WTC11 (cell line): ENCODE measurements around the gene PTPN12. TPM values are rescaled to one million over a fixed set of nuclear protein-coding genes. Genes with fewer than 3 reads are reported as not detected.
"Not testable (repeated sequence)": the region's sequence is repeated elsewhere in the genome, so short reads cannot be mapped to it uniquely, and the experiment has no call there.

Experiments used
- ATAC-seq: fragments of 200-7000 bp; cut with Tn5 transposase; 2 replicates; pipeline ENCODE4 v1.10.0; 2021; ENCODE audit warnings: mild to moderate bottlenecking, moderate library complexity
- CTCF ChIA-PET: fragments of 300-600 bp; sonication (Branson Sonifier 250); formaldehyde crosslinking; loops from one replicate; lab custom pipeline; 2021; ENCODE audit warnings: antibody characterized with exemption; lab: Charles Lee
- POLR2A ChIA-PET: fragments of 350-600 bp; sonication (Branson Sonifier 250); formaldehyde crosslinking; loops from one replicate; lab custom pipeline; 2021; ENCODE audit warnings: antibody characterized with exemption; lab: Charles Lee
- DNase-seq: peaks from one replicate; pipeline ENCODE4 v3.0.0; 2021; ENCODE audit warnings: low spot score
- H3K27ac Mint-ChIP-seq: 2 replicates; pipeline ENCODE4 v1.8.0; 2021; ENCODE audit warnings: mixed read lengths
- H3K27me3 Mint-ChIP-seq: 2 replicates; pipeline ENCODE4 v1.8.0; 2021; ENCODE audit warnings: low read depth, mild to moderate bottlenecking, moderate library complexity, mixed read lengths
- H3K36me3 Mint-ChIP-seq: 2 replicates; pipeline ENCODE4 v1.8.0; 2021; ENCODE audit warnings: mixed read lengths
- H3K4me1 Mint-ChIP-seq: 2 replicates; pipeline ENCODE4 v1.8.0; 2022; ENCODE audit warnings: mixed read lengths
- H3K4me3 Mint-ChIP-seq: 2 replicates; pipeline ENCODE4 v1.8.0; 2021; ENCODE audit warnings: mild to moderate bottlenecking, moderate library complexity, mixed read lengths
- H3K9me3 Mint-ChIP-seq: 2 replicates; pipeline ENCODE4 v1.8.0; 2021; ENCODE audit warnings: mixed read lengths
- ETV6 ChIP-seq: sonication (generic); formaldehyde crosslinking; IDR thresholded peaks from 2 replicates; pipeline ENCODE4 v1.8.1; 2022; ENCODE audit warnings: mild to moderate bottlenecking, missing genetic modification reagents
- MXD4 ChIP-seq: fragments of 250-450 bp; sonication (Bioruptor Pico); IDR thresholded peaks from 2 replicates; pipeline ENCODE4 v1.8.0; 2021; ENCODE audit warnings: mild to moderate bottlenecking, moderate library complexity, borderline replicate concordance
- PRRX2 ChIP-seq: fragments of 250-450 bp; sonication (Bioruptor Pico); IDR thresholded peaks from 2 replicates; pipeline ENCODE4 v1.8.0; 2021; ENCODE audit warnings: mild to moderate bottlenecking
- SP1 ChIP-seq: sonication (generic); formaldehyde crosslinking; conservative IDR thresholded peaks from 2 replicates; pipeline ENCODE4 v1.8.1; 2022; ENCODE audit warnings: missing genetic modification reagents
- ZBTB21 ChIP-seq: sonication (generic); formaldehyde crosslinking; IDR thresholded peaks from 2 replicates; pipeline ENCODE4 v1.8.1; 2023; ENCODE audit warnings: mild to moderate bottlenecking, missing genetic modification reagents, borderline replicate concordance
- ZNF232 ChIP-seq: sonication (generic); formaldehyde crosslinking; IDR thresholded peaks from 2 replicates; pipeline ENCODE4 v1.8.0; 2022; ENCODE audit warnings: mild to moderate bottlenecking, missing genetic modification reagents
- total RNA-seq: library from RNA; stranded (reverse); gene quantifications from 3 replicates; pipeline ENCODE4 v1.2.3, GENCODE V29; 2021
- TF ChIP-seq, protein P1 (sequence below): fragments of 250-450 bp; sonication (Bioruptor Pico); IDR thresholded peaks from 2 replicates; pipeline ENCODE4 v1.8.0; 2021; ENCODE audit warnings: mild to moderate bottlenecking
- TF ChIP-seq, protein P2 (sequence below): sonication (generic); formaldehyde crosslinking; IDR thresholded peaks from 2 replicates; pipeline ENCODE4 v1.8.0; 2022; ENCODE audit warnings: missing genetic modification reagents
- TF ChIP-seq, protein P3 (sequence below): fragments of 200-600 bp; IDR thresholded peaks from 2 replicates; pipeline ENCODE4 v1.8.0; 2022; ENCODE audit warnings: antibody characterized with exemption
- TF ChIP-seq, protein P4 (sequence below): sonication (generic); formaldehyde crosslinking; IDR thresholded peaks from 2 replicates; pipeline ENCODE4 v1.8.1; 2023; ENCODE audit warnings: mild to moderate bottlenecking, missing genetic modification reagents, borderline replicate concordance
- TF ChIP-seq, protein P5 (sequence below): sonication (generic); formaldehyde crosslinking; IDR thresholded peaks from 2 replicates; pipeline ENCODE4 v1.8.1; 2023; ENCODE audit warnings: mild to moderate bottlenecking, missing genetic modification reagents, moderate library complexity

PTPN12 gene
- total RNA-seq, 1 experiment from 2014 or later, result 102 TPM

DNA sequence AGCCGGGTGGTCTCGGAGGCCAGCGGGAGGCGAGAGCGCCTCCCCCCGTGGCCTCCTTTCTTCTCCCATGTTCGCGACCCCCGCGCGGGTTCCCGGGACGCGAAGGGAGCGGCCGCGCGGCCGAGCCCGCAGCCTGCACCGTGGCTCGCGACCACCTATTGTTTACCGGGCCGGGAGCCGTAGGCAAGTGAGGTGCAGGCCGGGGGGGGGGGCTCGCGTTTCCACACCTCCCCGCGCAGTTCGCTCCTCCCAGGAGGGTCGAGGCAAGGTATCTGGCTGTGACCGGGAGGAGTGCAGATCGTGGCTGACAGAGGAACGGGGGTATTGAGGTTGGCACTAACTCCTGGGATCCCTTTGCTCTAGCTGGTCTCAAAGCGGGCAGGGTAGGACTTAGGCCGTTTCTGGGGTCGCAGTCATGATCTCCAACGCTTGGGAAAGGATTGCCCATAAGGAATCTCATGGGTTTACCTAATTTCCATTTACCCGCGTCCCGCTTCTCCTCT lies 734 bp downstream of the PTPN12 start (continued):
- TF ChIP-seq, protein P1, sequence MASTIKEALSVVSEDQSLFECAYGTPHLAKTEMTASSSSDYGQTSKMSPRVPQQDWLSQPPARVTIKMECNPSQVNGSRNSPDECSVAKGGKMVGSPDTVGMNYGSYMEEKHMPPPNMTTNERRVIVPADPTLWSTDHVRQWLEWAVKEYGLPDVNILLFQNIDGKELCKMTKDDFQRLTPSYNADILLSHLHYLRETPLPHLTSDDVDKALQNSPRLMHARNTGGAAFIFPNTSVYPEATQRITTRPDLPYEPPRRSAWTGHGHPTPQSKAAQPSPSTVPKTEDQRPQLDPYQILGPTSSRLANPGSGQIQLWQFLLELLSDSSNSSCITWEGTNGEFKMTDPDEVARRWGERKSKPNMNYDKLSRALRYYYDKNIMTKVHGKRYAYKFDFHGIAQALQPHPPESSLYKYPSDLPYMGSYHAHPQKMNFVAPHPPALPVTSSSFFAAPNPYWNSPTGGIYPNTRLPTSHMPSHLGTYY (CRISPR knock-in tag), result no peak
- no peak for TF ChIP-seq MXD4 (CRISPR knock-in tag)

DNA sequence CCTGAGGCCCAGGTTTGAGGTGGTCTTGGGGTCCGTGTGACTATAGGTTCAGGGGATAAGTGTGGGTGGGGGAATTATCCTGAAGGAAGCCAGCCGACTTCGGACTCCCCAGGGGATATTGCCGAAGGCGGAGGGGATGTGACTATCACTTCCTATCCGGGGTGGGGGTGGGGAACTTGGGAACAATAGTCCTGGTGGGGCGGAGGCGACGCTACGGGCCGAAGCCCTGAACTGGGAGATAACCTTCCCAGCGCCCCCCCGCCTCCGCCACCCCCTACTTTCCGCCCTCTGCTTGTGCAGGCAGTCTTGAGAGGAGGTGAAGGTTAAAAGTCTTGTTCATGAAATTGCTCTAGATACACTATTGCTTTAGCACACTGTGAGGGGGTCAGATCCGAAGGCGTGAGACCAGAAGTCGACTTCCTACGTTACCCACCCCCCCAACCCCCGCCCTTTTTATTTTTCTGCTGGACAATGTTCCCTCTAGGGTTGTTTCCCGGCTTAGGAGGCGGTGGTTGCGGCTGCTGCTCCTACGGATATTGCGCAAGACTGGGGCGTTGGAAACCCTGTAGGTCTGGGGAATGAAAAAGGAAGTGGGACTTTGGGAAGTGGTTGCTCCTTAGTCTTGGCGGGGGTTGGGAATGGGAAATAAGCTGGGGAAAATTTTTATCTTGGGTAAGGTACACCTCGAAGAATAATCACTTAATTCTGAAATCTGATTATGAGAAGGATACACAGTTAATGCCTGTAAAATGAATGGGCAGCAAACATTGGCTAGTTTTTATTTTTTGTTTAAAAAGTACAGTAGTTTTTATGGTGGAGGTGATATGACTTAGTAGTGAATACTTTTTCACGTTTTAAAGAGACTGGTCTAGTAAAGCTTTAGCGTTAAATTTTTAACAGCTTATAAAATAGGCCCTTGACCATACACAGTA lies 1.5 kb downstream of the PTPN12 start:
- Mint-ChIP-seq H3K4me3 (peak overlapping the region; percentile 95), H3K27ac (peak overlapping the region; percentile 88), H3K9me3 (no peaks in the 10 kb centered on the region)
- CTCF ChIA-PET, result no interaction called here
- POLR2A ChIA-PET, result interaction anchor here (0.5 kb wide), 1 partner anchor 64 kb away, joined by 4 read pairs; no protein-coding TSS in a partner anchor
- DNase-seq (peak; percentile 69), ATAC-seq (peak; percentile 21)
- peak; percentile 53; the same call in 1 of the 2 replicates for TF ChIP-seq SP1
- no peak for TF ChIP-seq ZNF232
- TF ChIP-seq, all 79 proteins: peak for 1
- H3K27me3 Mint-ChIP-seq, result peaks cover 4% of the 10 kb centered on the region; the same call in 1 of the 2 replicates
- H3K4me1 Mint-ChIP-seq, result peaks cover 44% of the 10 kb centered on the region
- H3K36me3 Mint-ChIP-seq, result peaks cover 7% of the 10 kb centered on the region

DNA sequence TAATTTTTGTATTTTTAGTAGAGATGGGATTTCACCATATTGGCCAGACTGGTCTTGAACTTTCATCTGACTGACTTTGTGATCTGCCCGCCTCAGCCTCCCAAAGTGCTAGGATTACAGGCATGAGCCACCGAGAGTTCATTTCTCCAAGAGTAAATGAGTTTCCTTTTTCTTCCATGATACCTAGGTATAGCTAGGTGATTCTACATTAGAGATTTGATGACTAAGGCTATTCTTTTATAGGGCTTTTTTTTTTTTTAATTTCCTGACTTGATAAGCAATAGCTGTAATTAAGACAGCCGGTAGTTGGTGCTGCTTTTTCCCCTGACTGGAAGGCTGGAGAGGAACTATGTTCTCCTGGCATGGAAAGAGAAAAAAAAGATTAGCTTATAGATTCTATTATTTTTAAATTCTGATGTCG lies 3.3 kb downstream of the PTPN12 start:
- POLR2A ChIA-PET, result no interaction called here
- no peaks in the 10 kb centered on the region for H3K9me3 Mint-ChIP-seq
- H3K27ac Mint-ChIP-seq, result no peak overlapping the region

DNA sequence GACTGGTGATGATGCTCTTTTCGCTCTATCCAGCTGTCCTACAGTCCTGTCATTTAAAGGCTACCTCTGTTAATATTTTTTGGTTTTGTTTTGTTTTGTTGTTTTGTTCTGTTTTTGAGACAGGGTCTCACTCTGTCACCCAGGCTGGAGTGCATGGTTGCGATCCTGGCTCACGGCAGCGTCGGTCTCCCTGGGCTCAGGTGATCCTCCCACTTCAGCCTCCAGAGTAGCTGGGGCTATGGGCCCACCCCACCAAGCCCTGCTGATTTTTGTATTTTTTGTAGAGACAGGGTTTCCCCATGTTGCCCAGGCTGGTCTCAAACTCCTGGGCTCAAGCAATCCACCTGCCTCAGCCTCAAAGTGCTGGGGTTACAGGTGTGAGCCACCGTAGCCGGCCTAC lies 3.9 kb downstream of the PTPN12 start:
- CTCF ChIA-PET, POLR2A ChIA-PET, DNase-seq: not testable (repeated sequence)

More for the DNA sequence above, 3.3 kb downstream of the PTPN12 start:
- Mint-ChIP-seq H3K27me3 (peaks cover 4% of the 10 kb centered on the region; the same call in 1 of the 2 replicates), H3K36me3 (peaks cover 4% of the 10 kb centered on the region), H3K4me1 (peaks cover 54% of the 10 kb centered on the region), H3K4me3 (peak overlapping the region; percentile 95)
- no peak for DNase-seq
- TF ChIP-seq, protein P1 (CRISPR knock-in tag), result no peak
- no peak for TF ChIP-seq PRRX2 (CRISPR knock-in tag)
- TF ChIP-seq, protein P2, sequence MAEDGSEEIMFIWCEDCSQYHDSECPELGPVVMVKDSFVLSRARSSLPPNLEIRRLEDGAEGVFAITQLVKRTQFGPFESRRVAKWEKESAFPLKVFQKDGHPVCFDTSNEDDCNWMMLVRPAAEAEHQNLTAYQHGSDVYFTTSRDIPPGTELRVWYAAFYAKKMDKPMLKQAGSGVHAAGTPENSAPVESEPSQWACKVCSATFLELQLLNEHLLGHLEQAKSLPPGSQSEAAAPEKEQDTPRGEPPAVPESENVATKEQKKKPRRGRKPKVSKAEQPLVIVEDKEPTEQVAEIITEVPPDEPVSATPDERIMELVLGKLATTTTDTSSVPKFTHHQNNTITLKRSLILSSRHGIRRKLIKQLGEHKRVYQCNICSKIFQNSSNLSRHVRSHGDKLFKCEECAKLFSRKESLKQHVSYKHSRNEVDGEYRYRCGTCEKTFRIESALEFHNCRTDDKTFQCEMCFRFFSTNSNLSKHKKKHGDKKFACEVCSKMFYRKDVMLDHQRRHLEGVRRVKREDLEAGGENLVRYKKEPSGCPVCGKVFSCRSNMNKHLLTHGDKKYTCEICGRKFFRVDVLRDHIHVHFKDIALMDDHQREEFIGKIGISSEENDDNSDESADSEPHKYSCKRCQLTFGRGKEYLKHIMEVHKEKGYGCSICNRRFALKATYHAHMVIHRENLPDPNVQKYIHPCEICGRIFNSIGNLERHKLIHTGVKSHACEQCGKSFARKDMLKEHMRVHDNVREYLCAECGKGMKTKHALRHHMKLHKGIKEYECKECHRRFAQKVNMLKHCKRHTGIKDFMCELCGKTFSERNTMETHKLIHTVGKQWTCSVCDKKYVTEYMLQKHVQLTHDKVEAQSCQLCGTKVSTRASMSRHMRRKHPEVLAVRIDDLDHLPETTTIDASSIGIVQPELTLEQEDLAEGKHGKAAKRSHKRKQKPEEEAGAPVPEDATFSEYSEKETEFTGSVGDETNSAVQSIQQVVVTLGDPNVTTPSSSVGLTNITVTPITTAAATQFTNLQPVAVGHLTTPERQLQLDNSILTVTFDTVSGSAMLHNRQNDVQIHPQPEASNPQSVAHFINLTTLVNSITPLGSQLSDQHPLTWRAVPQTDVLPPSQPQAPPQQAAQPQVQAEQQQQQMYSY, result no peak
- no peak for ATAC-seq
- CTCF ChIA-PET, result no interaction called here

DNA sequence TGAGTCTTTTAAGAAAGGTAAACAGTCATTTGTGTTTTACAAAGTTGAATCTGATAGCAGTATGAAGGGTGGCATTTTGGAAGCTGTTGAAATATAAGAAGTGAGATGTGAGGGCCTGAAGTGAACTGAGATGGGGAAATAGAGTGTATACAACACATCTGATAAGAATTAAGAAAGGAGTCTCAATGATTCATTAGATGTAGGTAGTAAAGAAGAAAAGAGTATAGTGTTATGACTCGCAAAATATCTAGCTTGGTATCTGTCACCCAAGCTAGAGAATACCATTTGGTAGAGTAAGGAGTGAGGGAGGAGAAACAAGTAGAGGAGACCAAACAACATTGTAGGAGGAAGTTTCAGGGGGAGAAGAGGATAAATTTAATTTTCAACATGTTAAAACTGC lies 5.3 kb downstream of the PTPN12 start:
- CTCF ChIA-PET, result interaction anchor here (0.6 kb wide), 1 partner anchor 12 kb away, joined by 3 read pairs; no protein-coding TSS in a partner anchor
- DNase-seq, result no peak
- TF ChIP-seq, protein P3, sequence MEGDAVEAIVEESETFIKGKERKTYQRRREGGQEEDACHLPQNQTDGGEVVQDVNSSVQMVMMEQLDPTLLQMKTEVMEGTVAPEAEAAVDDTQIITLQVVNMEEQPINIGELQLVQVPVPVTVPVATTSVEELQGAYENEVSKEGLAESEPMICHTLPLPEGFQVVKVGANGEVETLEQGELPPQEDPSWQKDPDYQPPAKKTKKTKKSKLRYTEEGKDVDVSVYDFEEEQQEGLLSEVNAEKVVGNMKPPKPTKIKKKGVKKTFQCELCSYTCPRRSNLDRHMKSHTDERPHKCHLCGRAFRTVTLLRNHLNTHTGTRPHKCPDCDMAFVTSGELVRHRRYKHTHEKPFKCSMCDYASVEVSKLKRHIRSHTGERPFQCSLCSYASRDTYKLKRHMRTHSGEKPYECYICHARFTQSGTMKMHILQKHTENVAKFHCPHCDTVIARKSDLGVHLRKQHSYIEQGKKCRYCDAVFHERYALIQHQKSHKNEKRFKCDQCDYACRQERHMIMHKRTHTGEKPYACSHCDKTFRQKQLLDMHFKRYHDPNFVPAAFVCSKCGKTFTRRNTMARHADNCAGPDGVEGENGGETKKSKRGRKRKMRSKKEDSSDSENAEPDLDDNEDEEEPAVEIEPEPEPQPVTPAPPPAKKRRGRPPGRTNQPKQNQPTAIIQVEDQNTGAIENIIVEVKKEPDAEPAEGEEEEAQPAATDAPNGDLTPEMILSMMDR, result no peak
- TF ChIP-seq, protein P4, sequence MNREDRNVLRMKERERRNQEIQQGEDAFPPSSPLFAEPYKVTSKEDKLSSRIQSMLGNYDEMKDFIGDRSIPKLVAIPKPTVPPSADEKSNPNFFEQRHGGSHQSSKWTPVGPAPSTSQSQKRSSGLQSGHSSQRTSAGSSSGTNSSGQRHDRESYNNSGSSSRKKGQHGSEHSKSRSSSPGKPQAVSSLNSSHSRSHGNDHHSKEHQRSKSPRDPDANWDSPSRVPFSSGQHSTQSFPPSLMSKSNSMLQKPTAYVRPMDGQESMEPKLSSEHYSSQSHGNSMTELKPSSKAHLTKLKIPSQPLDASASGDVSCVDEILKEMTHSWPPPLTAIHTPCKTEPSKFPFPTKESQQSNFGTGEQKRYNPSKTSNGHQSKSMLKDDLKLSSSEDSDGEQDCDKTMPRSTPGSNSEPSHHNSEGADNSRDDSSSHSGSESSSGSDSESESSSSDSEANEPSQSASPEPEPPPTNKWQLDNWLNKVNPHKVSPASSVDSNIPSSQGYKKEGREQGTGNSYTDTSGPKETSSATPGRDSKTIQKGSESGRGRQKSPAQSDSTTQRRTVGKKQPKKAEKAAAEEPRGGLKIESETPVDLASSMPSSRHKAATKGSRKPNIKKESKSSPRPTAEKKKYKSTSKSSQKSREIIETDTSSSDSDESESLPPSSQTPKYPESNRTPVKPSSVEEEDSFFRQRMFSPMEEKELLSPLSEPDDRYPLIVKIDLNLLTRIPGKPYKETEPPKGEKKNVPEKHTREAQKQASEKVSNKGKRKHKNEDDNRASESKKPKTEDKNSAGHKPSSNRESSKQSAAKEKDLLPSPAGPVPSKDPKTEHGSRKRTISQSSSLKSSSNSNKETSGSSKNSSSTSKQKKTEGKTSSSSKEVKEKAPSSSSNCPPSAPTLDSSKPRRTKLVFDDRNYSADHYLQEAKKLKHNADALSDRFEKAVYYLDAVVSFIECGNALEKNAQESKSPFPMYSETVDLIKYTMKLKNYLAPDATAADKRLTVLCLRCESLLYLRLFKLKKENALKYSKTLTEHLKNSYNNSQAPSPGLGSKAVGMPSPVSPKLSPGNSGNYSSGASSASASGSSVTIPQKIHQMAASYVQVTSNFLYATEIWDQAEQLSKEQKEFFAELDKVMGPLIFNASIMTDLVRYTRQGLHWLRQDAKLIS, result no peak
- TF ChIP-seq, protein P5, sequence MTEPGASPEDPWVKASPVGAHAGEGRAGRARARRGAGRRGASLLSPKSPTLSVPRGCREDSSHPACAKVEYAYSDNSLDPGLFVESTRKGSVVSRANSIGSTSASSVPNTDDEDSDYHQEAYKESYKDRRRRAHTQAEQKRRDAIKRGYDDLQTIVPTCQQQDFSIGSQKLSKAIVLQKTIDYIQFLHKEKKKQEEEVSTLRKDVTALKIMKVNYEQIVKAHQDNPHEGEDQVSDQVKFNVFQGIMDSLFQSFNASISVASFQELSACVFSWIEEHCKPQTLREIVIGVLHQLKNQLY (CRISPR knock-in tag), result no peak
- no peak for TF ChIP-seq ZBTB21 (CRISPR knock-in tag)
- TF ChIP-seq ETV6, result no peak

More for the DNA sequence above, 3.9 kb downstream of the PTPN12 start:
- ATAC-seq, H3K36me3 Mint-ChIP-seq, H3K9me3 Mint-ChIP-seq, H3K27me3 Mint-ChIP-seq: not testable (repeated sequence)
- Mint-ChIP-seq H3K27ac (peak overlapping the region; percentile 50; the same call in 1 of the 2 replicates), H3K4me1 (peaks cover 51% of the 10 kb centered on the region), H3K4me3 (peak overlapping the region; percentile 40)

More for the DNA sequence above, 5.3 kb downstream of the PTPN12 start:
- Mint-ChIP-seq H3K36me3 (no peaks in the 10 kb centered on the region), H3K27ac (peak overlapping the region; percentile 30), H3K4me1 (peaks cover 58% of the 10 kb centered on the region), H3K27me3 (no peaks in the 10 kb centered on the region), H3K4me3 (peak overlapping the region; percentile 1; the same call in 1 of the 2 replicates), H3K9me3 (no peaks in the 10 kb centered on the region)
- no peak for ATAC-seq
- POLR2A ChIA-PET, result no interaction called here
